Left ventricle myocardium inferior (tissue), 1 donor: ENCODE data around the gene RGS6. TPM values are rescaled to one million over a fixed set of nuclear protein-coding genes. Genes with fewer than 3 reads are reported as not detected.
"Not testable (repeated sequence)": the region's sequence is repeated elsewhere in the genome, so short reads cannot be mapped to it uniquely, and the experiment has no call there.

ENCODE experiments used
- DNase-seq: peaks from one replicate; pipeline ENCODE4 v3.0.0-alpha.2; 2020
- H3K27ac ChIP-seq: fragments of 200-600 bp; replicated peaks from 2 replicates; pipeline ENCODE4 v1.8.0; 2021
- H3K27me3 ChIP-seq: fragments of 200-600 bp; 2 replicates; pipeline ENCODE4 v1.8.0; 2021; ENCODE audit warnings: low read depth
- H3K36me3 ChIP-seq: fragments of 200-600 bp; 2 replicates; pipeline ENCODE4 v1.8.0; 2021
- H3K4me1 ChIP-seq: fragments of 200-600 bp; 2 replicates; pipeline ENCODE4 v1.8.0; 2021
- H3K4me3 ChIP-seq: fragments of 200-600 bp; 2 replicates; pipeline ENCODE4 v1.8.0; 2021; ENCODE audit warnings: mild to moderate bottlenecking, moderate library complexity
- H3K9me3 ChIP-seq: fragments of 200-600 bp; replicated peaks from 2 replicates; pipeline ENCODE4 v1.8.0; 2021
- intact Hi-C: fragments of 100-400 bp; cut with micrococcal nuclease; formaldehyde crosslinking; loops from one replicate; pipeline ENCODE4 v1.11.0; 2022
- total RNA-seq: library from RNA; stranded (reverse); fragmentation: NEBNext Ultra II Directional; extraction: Animal tissue kit (Norgen Biotek cat#: 25700); gene quantifications from one replicate; pipeline ENCODE4 v1.2.1, GENCODE V29; 2021
- TF ChIP-seq, protein P1 (sequence below): fragments of 200-600 bp; IDR thresholded peaks from 2 replicates; pipeline ENCODE4 v1.8.0; 2021; ENCODE audit warnings: antibody characterized with exemption, mild to moderate bottlenecking, borderline replicate concordance
- donor health status: DM: no; HTN: yes; CAD: no; lungs with severe emphysema.

Gene RGS6
- total RNA-seq, 1 donor from 2014 or later: 23.0 TPM

DNA sequence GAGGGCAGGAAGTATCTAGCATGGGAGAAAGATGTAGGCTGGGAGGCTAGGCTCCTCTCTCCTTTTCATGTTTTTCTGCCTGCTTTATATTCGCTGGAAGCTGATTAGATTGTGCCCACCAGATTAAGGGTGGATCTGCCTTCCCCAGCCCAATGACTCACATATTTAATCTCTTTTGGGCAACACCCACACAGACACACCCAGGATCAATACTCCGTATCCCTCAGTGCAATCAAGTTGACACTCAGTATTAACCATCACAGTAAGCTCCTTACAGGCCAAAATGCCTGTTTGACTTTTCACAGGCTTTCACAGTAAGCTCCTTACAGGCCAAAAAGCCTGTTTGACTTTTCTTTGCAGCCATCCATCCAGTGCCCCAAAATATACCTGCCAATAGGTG lies 9.4 kb downstream of the RGS6 start:
- H3K27ac ChIP-seq, H3K4me1 ChIP-seq, H3K36me3 ChIP-seq, intact Hi-C loops, H3K4me3 ChIP-seq, H3K27me3 ChIP-seq, DNase-seq: not testable (repeated sequence)
- peaks cover 20% of the 10 kb centered on the region for H3K9me3 ChIP-seq

DNA sequence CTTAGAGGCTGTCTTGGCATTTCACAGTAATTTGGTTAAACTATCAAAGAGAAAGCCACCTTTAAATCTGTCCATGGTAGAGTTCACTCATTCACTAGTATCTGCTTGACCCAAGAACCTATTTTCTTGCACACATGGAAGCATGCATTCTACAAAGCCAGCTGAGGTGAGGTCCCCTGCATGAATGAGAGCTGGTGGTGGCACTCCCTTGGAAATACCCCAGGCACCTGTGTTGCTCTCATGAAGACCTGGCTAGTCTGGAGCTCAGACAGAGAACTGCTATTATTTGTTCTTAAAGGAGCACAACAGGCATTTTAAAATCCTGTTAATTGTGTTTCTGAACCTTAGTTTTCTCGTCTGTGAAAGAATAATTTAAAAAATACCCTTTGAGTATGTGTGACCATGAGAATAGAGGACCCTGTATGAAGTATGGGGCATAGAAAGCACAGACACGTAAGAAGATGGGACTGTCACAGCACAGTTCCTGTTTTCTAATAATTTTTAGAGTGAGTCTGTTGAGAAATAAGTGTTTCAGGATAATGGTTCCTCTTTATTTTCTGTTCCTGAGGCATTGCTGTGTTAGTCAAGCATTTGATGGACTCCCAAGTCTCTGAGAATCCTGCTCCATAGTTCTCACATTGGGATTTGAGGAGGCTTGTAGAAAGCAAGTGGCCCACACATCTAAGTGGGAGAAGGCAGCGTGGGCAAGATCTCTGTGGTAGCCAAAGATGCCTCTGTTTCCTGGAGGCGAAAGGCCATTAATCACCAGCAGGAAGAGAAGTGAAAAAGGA lies 10.9 kb downstream of the RGS6 start:
- Histone ChIP-seq H3K27ac (no peak overlapping the region), H3K9me3 (peaks cover 20% of the 10 kb centered on the region), H3K36me3 (no peaks in the 10 kb centered on the region), H3K4me3 (no peak overlapping the region), H3K4me1 (no peaks in the 10 kb centered on the region), H3K27me3 (no peaks in the 10 kb centered on the region)
- TF ChIP-seq, protein P1, sequence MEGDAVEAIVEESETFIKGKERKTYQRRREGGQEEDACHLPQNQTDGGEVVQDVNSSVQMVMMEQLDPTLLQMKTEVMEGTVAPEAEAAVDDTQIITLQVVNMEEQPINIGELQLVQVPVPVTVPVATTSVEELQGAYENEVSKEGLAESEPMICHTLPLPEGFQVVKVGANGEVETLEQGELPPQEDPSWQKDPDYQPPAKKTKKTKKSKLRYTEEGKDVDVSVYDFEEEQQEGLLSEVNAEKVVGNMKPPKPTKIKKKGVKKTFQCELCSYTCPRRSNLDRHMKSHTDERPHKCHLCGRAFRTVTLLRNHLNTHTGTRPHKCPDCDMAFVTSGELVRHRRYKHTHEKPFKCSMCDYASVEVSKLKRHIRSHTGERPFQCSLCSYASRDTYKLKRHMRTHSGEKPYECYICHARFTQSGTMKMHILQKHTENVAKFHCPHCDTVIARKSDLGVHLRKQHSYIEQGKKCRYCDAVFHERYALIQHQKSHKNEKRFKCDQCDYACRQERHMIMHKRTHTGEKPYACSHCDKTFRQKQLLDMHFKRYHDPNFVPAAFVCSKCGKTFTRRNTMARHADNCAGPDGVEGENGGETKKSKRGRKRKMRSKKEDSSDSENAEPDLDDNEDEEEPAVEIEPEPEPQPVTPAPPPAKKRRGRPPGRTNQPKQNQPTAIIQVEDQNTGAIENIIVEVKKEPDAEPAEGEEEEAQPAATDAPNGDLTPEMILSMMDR: no peak
- DNase-seq: no peak
- intact Hi-C loops: no loop called here

DNA sequence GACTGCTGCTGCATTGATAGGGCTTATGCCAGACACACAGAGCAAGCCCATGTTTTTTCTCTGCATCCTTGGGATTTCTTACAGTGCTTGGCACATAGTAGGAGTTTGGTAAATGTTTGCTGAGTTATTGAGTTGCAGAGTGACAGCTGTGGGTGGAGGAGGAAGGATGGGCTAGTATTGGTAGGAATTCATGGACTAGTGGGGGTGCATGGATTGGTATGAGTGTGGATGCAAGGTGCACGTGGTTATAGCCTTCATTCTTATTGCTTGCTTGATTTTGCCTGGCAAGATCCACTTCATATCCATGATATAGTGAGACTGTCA lies 11.4 kb downstream of the RGS6 start:
- no peaks in the 10 kb centered on the region for H3K27me3 ChIP-seq
- TF ChIP-seq, protein P1: no peak
- DNase-seq: no peak
- no peaks in the 10 kb centered on the region for H3K36me3 ChIP-seq
- no peak overlapping the region for H3K27ac ChIP-seq
- H3K4me3 ChIP-seq: no peak overlapping the region
- H3K4me1 ChIP-seq: no peaks in the 10 kb centered on the region
- peaks cover 20% of the 10 kb centered on the region for H3K9me3 ChIP-seq
- intact Hi-C loops: no loop called here

DNA sequence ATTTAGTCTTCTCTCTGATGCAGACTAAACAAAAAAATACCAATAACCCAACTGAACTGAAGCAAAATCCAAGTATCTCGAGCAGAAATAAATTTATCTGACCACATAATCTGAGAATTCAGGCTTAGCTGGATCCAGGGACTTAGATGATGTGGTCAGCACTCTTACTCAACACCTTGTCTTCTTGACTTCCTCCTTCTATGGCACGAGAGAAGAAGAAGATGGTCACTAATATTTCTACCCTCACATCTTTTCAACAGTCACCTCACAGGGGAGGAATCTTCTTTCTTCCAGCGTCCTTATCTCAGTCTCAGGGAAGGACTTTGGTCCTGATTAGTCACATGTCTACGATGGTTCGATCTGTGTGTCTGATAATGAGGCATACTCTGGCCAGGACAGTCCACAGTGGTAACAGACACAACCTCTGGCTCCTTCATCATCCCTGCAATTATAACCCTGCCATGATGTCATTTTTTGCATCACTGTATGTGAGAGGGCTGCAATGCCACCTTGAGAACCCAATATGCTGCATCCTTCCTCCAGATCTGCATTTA lies 15.8 kb downstream of the RGS6 start:
- intact Hi-C loops: no loop called here
- DNase-seq: no peak
- no peaks in the 10 kb centered on the region for H3K4me1 ChIP-seq
- no peaks in the 10 kb centered on the region for H3K27me3 ChIP-seq
- no peaks in the 10 kb centered on the region for H3K36me3 ChIP-seq
- TF ChIP-seq, protein P1: no peak
- H3K4me3 ChIP-seq: no peak overlapping the region
- no peak overlapping the region for H3K27ac ChIP-seq
- H3K9me3 ChIP-seq: peaks cover 12% of the 10 kb centered on the region

DNA sequence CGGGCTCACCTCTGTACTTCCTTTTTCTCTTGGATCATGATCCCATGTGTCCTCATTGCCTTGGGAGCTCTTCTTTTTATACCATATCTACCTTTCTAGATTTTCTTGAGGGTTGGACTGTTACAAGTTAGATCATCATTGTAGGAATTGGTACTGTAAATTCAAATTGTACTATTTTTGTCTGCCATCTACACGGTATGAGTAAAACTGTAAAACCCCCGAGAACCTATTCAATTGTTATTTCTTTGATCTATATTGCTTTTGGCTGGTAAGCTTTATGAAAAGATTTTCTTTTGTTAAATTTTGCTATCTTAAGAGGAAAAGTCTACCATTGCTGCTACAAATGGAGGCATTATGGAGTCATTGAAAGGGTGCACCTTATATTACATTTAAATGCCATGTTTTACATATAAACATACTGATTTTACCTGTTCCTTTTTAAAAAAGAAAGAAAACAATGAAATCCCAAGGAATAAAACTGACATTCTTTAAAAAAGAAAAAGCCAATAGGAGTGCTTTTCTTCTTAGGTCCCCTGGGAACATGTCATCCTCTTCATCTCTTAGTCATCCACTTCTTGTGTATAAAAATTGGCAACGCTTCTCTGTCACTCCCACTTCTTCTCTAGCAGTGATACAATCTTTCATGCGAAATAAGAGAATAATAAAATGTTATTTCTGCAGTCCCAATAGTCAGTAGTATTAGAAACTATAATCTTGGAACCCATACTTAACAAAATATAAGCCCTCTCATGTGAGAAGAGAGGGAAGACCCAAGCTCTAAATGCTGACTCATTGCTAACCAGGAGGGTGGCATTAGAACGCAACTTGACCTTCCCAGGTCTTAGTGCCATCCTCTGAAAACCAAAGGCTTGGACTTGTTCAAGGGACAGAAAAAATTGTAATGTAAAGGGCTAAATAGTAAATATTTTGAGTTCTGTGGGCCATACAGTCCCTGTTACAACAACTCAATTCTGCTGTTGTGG lies 20.4 kb downstream of the RGS6 start:
- Histone ChIP-seq H3K4me1 (peaks cover 10% of the 10 kb centered on the region), H3K9me3 (peaks cover 12% of the 10 kb centered on the region), H3K27me3 (no peaks in the 10 kb centered on the region), H3K4me3 (no peak overlapping the region), H3K27ac (no peak overlapping the region), H3K36me3 (no peaks in the 10 kb centered on the region)
- TF ChIP-seq, protein P1: no peak
- DNase-seq: no peak
- intact Hi-C loops: no loop called here
